HG03060 (cell line): ENCODE results near the gene MCF2L.
"Not testable (repeated sequence)": the region's sequence is repeated elsewhere in the genome, so short reads cannot be mapped to it uniquely, and the experiment has no call there.

Experiments
- ATAC-seq: cut with Tn5 transposase; IDR thresholded peaks from one replicate; pipeline ENCODE4 v1.9.1; 2021; ENCODE audit warnings: low read depth, moderate number of reproducible peaks; ENCODE audit not compliant: unreplicated experiment

The MCF2L gene

DNA sequence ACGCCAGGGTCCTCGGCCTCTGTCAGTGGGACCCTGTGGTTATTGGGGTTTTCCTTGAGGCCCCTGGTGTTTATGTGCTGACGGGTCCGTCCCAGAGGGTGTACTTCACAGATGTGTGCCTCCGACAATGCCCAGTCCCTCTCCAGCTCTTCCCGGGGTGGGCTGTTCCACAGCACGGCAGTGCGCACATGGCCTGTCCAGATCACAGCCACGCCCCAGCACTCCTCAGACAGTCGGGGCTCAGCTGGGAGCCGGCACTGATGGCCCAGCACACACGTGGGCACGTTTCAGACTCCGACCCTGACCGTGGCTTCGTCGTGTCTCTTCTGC is 119.6 kb downstream of the MCF2L start:
- no peak for ATAC-seq

DNA sequence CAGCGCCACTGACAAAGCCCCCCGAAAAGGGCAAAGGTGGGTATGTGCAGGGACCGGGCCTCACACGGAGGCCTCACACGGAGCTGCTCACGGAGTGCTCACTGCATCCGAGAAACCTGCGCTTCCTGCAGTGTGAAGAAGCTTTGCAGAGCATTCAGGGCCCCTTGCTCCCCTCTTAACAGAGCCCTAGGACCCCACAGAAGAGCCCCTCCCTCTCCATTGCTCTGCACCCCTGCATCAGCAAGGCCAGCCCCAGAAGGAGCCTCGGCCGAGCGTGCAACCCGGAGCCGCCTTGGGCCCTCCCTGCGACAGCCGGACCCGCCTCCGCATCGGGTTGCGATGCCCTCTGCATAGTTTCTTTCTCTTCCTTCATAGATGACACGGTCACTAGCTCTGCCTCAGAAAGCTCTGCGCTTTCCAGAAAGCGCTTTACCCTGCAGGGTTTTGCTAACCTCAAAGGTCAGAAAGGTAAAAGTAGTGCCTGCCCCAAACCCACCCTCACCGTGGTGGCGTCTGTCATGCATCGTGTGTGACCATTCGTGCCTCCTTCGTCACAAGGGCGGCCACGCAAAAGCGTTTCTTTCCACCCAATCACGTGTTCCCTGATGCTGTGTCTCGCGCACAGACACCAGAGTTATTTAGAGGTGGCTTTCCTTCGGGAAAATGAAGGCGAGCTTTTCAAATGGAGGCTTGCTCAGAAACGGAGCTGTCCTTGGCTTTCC is 120.8 kb downstream of the MCF2L start:
- no peak for ATAC-seq

DNA sequence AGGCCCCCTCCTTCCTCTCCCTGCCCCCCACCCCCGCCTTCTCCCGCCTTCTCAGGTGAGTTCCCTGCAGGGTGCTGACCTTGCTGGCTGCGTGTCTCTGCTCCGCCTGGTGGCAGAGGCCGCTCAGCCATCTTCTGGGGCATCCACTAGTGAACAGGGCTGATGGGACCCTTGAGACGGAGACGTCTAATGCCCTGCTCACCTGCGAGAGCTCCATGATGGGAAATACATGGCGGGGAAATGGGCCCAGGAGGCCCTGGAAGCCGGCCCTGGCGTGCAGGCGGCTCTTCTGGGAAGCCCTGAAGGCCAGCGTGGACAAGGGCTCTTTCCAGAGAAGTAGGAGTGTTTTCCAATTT is 121.4 kb downstream of the MCF2L start:
- no peak for ATAC-seq

DNA sequence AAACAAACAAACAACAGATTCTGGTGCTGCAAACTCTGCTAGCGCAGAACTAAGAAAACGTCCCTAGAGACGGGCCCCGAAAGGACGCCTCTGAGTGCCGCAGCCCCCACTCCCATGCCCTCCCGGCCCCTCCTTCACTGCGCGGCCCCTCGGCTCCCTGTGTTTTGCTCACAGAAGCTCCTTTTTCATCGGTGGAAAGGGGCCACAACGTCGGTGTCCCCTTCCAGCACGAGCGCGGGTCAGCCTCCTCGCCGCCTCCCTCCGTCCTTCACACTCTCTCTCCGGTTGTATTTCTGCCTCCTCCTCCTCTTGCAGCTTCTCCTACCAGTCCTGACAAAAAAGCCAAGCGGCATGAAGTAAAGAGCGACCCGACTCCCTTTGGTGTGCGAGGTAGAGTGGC is 121.8 kb downstream of the MCF2L start:
- ATAC-seq, result no peak

DNA sequence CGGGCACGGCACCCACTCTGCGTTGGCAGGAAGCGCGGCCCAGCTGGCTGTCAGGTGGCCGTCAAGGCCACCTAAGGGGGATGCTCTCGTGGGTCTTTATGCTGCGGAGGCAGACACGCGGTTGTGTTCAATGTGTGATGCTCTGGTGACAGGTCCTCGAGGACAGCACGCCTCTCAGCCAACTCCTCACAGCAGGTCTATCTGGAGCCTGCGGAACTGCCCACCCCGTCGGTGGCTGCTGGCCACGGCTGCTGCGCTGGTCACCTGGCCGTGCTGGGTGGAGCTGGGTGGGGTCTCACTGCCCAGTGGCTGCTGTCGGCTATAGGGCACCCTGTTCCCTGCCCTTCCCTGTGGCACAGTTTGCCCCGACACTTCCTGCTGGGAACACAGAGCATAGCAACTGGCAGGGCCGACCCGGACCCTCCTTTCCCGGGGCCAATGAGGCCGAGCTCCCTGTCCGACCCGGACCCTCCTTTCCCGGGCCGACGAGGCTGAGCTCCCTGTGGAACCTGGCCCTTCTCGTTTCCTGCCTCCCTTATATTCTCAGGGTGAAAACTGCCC is 122.3 kb downstream of the MCF2L start:
- ATAC-seq, result no peak

DNA sequence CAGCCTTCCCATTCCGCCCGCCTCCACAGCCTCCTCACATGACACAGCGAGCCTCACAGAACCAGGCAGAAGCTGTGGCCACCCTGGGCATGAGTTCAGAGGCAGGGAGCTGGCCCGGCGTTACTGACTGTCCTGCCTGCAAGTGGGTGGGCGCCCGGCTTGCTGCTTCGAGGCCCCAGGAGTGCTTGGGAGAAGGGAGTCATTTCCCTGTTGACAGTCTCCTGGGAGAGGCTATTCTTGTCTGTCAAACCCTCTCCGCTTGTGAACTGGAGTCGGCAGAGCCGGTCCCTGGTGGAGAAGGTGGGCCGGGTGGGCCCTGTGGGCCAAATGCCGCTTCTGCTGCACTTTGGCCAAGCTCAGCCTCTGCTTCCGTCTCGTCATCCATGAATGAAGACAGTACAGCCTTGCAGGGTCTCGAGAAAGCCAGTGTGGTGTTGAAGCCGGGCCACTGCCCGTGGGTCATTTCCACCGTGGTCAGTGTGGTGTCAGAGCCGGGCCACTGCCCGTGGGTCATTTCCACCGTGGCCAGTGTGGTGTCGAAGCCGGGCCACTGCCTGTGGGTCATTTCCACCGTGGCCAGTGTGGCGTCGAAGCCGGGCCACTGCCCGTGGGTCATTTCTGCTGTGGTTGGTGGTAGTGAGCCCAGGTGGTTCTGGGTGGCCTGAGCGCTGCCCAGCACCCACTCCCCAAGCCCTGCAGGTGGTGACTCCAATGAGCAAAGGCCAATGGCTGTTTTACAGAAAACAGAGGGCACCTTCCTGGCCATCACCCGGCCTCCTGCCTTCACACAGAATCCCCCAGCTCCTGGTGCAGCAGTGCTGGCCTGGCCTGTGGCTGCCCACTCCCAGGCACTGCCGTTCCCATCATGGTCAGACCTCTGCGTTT is 123.1 kb downstream of the MCF2L start:
- no peak for ATAC-seq

DNA sequence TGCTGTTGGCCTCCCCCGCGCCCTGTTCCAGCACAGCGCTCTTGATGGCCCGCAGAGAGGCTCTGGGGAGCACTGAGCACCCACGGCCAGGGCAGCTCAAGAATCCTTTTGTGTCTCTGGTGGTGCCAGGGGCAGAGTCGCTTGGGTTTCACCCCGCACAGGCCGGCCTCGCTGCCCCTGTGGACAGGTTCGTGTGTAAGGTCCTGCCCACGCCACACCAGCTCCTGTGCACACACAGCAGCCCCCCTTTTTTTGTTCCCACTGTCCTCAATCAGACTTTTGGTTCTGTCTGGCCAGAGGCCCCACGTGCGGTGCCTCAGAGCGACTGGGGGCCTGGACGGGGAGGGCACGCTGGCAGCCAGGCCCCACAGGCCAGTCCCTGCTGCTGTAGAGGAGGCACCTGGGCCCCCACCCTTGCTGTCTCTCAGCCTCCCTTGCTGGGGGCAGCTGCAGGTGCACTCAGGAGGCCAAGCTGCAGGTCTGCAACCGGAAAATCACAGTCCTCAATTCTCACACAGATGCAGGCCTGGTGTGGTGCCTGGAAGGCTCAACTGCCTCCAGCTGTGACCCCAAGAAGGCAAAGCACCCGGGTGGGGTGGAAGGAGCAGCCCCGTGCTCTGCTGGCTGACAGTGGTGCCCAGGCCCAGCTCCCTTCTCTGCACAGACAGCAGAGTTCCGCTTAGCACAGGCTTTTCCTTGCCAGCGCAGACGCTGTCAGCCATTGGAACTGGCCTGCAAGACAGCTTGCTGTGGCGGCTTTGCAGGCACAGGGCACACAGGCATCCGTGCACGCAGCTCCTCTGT is 124.0 kb downstream of the MCF2L start:
- ATAC-seq, result no peak

DNA sequence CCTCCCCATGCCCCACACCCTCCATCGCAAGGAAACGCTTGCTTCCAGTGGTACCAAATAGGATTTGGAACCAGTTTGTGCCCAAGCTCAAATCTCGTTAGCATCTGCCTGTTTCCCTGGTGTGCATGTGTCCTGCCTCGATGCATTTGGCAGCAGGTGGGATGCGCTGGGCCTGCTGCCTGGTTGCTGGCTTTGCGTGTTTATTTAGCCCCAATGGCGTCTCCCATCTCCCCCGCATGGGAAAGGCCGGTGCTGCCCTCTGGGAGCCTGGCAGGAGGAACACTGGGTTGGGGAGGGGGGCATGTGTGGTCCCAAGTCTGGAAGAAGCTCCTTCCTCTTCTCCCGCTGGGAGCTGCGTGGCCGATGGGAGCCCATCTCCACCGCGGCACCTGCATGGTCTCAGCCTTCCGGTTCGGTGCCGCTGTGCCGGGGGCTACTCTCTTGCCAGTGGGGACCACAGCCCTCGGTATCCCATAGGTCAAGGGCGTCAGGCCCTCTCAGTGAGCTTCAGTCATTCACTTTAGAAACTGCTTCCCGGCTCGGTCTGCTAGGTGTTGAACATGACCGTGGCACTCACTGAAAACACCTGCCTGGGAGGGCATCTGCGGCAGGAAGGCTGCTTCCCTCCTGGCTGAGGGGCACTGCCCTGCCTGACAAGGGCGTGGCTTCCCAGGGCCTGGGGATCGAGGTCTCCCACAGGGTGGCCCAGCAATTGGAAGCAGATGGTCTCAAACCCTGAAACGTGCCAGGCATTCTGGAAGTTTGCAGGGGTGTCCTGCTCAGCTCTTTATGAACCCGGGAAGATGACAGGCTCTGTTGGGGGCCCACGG is 124.8 kb downstream of the MCF2L start:
- ATAC-seq, result no peak

DNA sequence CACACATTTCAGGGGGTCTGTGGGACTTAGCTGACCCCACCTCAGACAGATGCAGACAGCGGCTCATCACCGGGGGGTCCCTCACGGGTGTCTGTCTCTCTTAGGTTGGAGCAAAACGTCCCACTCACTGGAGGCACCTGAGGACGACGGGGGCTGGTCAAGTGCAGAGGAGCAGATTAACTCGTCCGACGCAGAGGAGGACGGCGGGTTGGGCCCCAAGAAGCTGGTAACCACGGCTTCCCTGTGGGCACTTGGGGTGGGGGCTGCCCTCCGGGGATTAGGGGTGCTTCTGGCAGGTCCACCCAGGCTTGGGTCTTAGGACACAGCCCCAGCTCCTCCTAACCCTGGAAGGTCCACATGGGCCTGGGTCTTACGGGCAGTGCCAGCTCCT is 125.4 kb downstream of the MCF2L start:
- no peak for ATAC-seq

DNA sequence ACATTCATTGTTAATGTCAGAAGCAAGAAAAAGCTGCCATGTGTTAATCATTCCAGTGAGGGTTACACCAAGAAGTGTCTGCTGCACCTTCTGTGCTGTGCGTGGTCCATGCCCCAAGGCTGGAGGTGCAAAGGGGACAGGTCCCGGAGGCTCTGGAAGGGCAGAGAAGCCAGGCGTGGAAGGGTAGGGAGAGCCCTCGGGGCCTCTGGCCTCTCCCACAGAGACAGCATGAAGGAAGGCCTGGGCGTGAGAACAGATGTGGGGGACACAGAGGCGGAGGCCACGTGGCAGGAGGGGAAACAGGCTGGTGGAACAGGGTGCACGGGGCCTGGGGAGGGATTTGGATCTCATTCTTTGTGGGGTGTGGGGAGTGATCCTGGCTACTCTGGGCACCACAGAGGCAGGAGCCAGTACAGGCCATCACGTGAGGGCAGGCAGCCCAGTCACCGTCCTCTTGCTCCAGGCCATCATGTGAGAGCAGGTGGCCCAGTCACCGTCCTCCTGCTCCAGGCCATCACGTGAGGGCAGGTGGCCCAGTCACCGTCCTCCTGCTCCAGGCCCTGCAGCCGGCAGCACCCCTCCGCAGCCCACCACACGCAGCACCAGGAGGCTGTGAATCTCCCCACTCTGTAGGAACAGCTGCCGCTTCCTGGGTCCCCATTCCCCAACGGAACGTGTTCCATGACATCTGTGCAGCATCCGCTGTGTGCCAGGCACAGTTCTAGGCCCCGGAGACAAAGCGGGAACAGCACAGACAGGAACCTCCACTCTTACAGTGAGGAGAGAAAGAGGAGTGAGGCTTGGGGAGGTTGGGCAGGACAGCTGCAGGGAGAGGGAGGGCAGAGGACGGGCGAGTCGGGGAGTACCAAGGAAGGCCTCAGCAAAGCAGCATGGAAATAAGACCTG is 126.4 kb downstream of the MCF2L start:
- no peak for ATAC-seq

DNA sequence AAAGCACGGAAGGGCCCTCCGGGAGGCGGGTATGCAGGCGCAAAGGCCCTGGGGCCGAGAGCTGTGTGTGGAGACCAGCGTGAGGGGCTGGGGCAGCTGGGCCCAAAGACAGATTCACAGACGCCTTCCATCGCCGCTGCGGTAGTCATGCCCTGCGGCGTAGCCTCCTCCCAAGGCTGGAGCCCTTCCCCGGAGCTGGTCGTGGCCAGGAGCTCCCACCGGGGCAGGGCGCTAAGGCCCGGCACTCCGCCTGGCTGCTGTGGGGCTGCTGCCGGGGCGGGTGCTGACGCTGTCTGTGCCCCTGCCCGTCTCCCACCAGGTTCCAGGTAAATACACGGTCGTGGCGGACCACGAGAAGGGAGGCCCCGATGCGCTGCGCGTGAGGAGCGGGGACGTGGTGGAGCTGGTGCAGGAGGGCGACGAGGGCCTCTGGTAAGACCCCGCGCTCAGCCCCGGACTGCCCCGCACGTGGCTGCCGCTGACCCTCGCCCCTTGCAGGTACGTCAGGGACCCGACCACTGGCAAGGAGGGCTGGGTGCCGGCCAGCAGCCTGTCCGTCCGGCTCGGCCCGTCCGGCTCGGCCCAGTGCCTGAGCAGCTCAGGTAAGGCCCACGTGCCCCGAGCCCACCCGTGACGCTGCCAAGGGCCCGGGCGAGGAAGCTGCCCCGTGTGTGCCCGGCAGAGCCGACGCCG is 127.2 kb downstream of the MCF2L start:
- ATAC-seq, result no peak

DNA sequence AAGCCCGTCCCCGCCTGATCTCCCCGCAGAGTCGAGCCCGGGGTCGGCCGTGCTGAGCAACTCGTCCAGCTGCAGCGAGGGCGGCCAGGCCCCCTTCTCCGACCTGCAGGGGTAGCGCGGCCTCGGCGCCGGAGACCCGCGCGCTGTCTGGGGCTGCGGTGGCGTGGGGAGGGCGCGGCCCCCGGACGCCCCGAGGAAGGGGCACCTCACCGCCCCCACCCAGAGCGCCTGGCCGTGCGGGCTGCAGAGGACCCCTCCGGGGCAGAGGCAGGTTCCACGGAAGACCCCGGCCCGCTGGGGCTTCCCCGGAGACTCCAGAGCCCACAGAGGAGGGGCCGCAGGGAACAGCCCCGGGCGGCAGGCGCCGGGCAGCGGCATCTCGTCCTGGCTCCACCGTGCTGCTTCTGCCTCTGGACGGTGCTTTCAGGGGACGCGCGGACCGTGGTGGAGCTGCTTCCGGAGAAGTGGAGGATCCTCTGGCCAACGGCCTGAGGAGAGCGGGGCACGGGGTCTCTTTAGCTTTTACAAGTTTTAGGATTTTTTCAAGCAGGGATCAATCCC is 127.8 kb downstream of the MCF2L start:
- no peak for ATAC-seq

DNA sequence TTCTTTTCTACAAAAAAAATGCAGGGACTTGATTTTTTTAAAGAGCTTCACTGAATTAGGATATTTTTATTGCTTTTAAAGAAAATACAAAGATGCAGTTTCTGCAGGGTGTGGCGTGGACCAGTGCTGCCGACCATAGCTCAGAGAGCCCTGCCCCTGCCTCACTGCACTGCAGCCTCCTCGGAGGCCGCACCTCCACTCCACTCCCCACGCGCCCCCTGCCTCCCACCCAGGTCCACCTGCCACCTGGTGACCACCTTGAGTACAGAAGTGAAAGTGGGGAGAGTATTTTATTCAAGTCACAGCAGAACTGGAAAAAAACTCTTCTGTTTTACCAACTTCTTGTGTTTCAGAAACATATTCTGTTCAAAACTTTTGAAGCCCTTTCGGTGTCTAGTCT is 128.6 kb downstream of the MCF2L start:
- no peak for ATAC-seq

DNA sequence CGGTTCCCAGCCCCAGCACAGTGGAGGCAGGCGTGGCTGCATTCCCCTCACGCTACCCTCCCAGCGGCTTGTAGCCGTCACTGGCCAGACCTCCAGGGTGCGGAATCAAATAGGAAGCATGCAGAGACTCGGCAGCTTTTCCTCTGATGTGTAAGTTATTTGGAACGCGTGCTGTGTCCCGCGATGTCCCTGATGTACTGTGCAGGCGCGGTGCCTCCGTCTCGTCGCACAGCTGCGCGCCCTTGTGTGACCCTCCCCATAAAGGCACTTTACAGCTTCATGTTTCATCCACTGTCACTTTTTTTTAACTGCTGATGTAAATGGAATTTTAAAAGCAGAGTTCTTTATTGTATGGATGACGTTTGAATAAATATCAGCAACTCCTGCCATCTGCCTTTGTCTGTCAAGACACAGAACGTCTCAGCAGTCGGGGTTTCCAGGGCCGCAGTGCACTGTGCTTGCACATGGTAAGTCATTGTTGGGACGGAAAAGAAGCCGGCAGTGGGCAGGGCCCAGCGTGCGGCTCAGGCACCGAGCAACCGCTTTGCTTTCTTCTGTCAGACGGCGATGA is 129.2 kb downstream of the MCF2L start:
- no peak for ATAC-seq

DNA sequence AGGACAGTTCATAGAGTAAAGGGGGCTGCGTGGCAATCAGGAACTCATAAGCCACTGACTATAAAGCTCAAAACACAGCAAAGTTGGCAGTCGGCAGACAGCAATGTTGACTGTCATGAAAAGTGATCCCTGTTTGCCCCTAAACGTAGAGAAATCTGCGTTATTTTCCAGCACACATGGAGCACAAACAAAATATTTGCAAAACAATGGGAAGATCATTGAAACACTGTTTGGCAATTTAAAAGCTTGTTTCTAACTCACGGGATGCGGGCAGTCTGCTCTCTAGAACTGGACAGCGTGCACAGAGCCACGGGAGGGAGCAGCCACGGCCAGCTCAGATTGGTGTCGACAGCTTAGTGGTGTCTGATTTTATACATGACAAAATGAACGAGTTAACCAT is 130.1 kb downstream of the MCF2L start:
- ATAC-seq, result no peak

DNA sequence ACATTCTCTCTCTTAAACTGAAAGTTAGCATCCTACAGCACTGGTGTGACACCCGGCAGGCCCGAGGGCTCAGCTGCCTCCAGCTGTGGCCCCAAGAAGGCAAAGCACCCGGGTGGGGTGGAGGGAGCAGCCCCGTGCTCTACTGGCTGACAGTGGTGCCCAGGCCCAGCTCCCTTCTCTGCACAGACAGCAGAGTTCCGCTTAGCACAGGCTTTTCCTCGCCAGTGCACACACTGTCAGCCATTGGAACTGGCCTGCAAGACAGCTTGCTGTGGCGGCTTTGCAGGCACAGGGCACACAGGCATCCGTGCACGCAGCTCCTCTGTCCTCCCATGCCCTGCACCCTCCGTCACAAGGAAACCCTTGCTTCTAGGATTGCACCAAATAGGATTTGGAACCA is 133.3 kb downstream of the MCF2L start:
- ATAC-seq, result not testable (repeated sequence)

DNA sequence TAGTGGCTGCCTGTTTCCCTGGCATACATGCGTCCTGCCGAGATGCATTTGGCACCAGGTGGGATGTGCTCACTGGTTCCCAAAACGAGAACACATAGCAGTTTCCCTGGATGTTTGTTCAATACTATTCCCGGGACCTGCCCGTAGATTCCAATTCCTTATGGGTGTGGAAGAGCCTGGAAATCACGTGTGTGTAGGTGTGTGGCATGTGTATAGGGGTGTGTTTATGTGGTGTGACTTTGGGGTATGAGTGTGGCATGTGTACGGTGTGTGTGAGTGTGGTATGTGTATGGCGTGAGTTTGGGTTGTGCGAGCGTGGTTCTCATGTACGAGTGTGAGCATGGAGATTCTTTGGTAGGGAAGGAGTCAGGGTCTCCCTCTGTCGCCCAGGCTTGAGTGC is 133.7 kb downstream of the MCF2L start:
- ATAC-seq, result no peak

DNA sequence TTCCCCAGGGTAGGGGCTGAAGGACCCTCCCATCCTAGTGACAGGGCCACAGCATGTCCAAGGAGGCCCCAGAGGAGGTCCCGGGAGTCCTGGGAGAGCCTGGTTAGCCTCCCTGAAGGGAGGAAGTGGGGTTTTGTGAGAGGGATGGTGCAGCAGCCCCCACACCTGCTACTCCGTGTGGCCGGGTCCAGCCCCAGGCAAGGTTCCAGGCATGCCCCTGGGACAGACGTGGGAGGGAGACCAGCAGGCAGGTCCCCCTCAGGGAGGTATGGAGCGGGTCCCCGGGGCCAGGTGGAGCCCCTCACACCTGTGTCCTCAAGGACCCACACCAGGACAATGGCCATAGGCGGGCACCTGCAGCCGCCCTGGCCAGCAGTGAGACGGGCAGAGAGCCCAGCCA is 134.6 kb downstream of the MCF2L start:
- ATAC-seq, result no peak
